ENCODE results near the gene STARD13.
A peak's percentile ranks its signal among the peaks of the same experiment; 100 is the strongest.

STARD13 gene

DNA sequence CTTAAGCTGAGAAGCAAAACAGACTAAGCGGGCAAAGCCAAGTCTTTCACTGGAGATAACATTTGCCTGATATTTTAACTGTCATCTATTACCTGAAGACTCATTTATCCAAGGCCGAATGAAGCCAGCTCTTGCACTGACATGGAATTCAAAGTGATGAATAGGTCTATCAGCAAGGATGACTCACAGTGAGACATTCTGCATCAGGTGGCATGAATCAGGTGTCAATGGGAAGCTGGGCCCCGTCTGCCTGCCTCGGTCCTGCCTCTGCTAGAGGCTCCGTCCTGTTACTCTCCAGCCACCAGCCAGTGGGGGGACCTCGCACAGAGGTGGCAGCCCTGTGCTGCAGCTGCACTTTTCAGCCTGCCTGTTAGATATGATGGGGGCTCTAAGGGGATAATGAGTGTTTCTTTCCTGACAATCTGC is 23.5 kb downstream of the STARD13 start:
- Histone ChIP-seq H3K27ac (ENCODE audit: low read length) (peak overlapping the region; percentile 79), H3K9me3 (ENCODE audit: control insufficient read depth in 1 of 2, low read length in 2 of 2) (no peaks in the 10 kb centered on the region), H3K4me1 (ENCODE audit: control insufficient read depth in 1 of 2, insufficient read depth in 2 of 2, low read length in 2 of 2) (peaks cover 34 to 55% of the 10 kb centered on the region in 2 donors), H3K4me3 (ENCODE audit: low read depth in 1 of 2, low read length in 2 of 2) (no peak overlapping the region), H3K27me3 (ENCODE audit: low read depth, low read length) (no peaks in the 10 kb centered on the region), H3K36me3 (ENCODE audit: control insufficient read depth in 1 of 2, insufficient read depth in 2 of 2, low read length in 2 of 2) (no peaks in the 10 kb centered on the region)

DNA sequence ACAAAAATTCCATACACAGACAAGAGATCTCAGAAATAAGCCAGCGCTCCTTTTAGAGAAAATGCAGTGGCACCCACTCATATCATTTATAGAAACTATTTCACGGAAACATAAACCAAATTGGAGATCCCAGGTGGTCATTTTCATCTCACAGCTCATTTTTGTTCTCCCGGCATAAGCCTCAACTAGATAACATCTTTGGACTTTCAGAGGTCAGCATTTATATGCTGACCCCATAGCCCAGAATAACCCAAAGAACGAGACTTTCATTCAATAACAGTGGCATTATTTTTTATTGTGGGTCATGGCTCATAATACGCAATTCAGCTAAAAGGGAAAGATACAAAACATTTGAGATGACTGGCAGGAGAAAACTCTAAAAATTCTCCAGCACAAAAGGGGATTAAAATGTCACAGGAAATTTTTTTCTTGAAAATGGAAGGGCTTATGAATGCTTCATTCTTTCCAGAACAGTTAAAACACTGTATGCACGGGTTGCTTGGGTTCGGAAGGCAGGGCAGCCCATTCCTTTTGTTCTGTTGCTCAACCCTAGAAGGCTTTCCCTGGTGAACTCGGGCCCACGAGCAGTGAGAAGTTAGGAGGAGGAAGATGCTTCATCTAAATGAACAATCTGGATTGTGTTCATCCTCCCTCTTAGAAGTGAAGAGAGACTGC is 24.0 kb downstream of the STARD13 start:
- Histone ChIP-seq H3K27ac (ENCODE audit: low read length) (peak overlapping the region; percentile 79), H3K9me3 (ENCODE audit: control insufficient read depth in 1 of 2, low read length in 2 of 2) (no peaks in the 10 kb centered on the region), H3K27me3 (ENCODE audit: low read depth, low read length) (no peaks in the 10 kb centered on the region), H3K4me3 (ENCODE audit: low read depth in 1 of 2, low read length in 2 of 2) (no peak overlapping the region), H3K36me3 (ENCODE audit: control insufficient read depth in 1 of 2, insufficient read depth in 2 of 2, low read length in 2 of 2) (no peaks in the 10 kb centered on the region), H3K4me1 (ENCODE audit: control insufficient read depth in 1 of 2, insufficient read depth in 2 of 2, low read length in 2 of 2) (peaks cover 30 to 55% of the 10 kb centered on the region in 2 donors)

DNA sequence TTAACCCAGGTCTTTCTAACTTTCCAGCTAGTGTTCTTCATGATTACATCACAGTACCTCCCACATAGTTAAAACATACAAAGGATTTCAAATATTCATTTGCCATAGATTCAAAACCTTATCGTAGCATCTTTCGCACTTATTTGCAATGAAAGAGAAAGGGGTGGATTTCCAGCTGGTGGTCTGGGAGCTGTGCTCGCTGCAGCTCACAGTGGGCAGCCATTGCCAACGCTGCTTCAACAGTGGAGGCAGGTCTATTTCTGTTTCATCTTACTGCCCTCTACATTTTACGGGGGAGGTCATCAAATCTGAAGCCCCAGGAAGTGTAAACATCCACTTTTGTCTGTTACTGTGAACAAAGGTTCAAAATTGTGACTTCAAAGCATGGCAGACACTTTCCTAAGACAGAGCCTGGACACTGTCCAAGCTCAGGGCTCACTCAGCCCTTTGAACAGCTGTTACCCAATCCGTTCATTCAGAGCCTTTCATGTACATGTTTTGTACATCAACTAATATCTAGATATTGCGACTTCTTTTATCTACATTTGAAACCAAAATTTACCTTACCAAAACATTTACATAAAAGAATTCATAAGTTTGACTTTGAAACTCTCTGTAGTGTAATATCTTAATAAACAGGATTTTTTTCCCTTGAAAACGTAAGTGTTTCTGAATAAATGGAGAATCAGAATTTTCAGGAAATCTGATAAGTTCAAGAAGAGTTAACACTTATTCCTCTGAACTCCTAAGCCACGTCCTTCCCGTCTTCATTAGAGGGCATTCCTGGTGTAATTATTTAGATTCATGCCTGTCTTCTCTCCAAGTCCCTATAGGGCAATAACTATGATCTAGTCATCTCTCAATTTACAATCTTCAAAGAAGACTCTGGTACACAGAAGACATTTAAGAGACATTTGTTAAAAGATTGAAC is 25.1 kb downstream of the STARD13 start:
- Histone ChIP-seq H3K27me3 (ENCODE audit: low read depth, low read length) (no peaks in the 10 kb centered on the region), H3K4me1 (ENCODE audit: control insufficient read depth in 1 of 2, insufficient read depth in 2 of 2, low read length in 2 of 2) (peaks cover 30 to 61% of the 10 kb centered on the region in 2 donors), H3K36me3 (ENCODE audit: control insufficient read depth in 1 of 2, insufficient read depth in 2 of 2, low read length in 2 of 2) (no peaks in the 10 kb centered on the region), H3K27ac (ENCODE audit: low read length) (peak overlapping the region; percentile 79), H3K4me3 (ENCODE audit: low read depth in 1 of 2, low read length in 2 of 2) (no peak overlapping the region), H3K9me3 (ENCODE audit: control insufficient read depth in 1 of 2, low read length in 2 of 2) (no peaks in the 10 kb centered on the region)

DNA sequence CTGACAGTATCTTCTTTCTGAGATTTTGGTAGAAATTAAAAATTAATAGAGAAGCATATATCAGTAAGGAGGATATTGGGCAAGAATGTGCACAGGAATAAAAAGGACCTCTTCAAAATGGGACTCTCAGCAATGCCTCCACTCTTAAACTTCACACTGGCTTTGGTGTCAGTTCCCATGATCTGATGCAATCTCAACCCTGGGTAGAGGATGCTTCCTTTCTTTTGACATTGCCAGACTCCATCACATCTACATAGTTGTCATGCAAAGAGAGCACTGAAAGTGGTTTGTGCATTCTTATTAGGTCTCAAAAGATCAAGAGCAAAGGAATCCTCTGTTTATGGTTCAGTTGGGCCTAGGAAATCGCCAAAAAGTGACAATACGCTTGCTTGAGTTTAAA is 26.3 kb downstream of the STARD13 start:
- Histone ChIP-seq H3K4me1 (ENCODE audit: control insufficient read depth in 1 of 2, insufficient read depth in 2 of 2, low read length in 2 of 2) (peaks cover 25 to 66% of the 10 kb centered on the region in 2 donors), H3K4me3 (ENCODE audit: low read depth in 1 of 2, low read length in 2 of 2) (no peak overlapping the region), H3K27me3 (ENCODE audit: low read depth, low read length) (no peaks in the 10 kb centered on the region), H3K36me3 (ENCODE audit: control insufficient read depth in 1 of 2, insufficient read depth in 2 of 2, low read length in 2 of 2) (no peaks in the 10 kb centered on the region), H3K27ac (ENCODE audit: low read length) (peak overlapping the region; percentile 61), H3K9me3 (ENCODE audit: control insufficient read depth in 1 of 2, low read length in 2 of 2) (no peaks in the 10 kb centered on the region)

DNA sequence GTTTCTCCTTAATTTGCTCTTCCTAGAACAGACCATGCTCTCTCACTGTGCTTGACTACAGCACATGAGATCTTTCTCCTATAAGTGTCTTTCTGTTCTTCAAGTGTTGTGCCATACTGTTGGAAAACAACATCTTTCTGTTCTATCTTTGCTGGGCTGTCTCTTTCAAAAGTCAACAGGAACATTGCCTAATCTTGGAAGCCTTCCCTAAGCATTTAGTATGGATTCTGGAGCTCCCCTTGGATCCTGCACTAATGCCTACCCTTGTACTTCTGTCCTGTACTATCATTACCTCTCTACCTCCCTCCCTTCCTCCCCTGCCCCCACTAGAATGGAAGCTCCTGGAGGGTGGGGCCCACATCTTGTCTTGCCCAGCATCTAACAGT is 26.8 kb downstream of the STARD13 start:
- H3K36me3 ChIP-seq (ENCODE audit: control insufficient read depth in 1 of 2, insufficient read depth in 2 of 2, low read length in 2 of 2) = no peaks in the 10 kb centered on the region
- H3K4me1 ChIP-seq (ENCODE audit: control insufficient read depth in 1 of 2, insufficient read depth in 2 of 2, low read length in 2 of 2) = peaks cover 25 to 66% of the 10 kb centered on the region in 2 donors
- no peaks in the 10 kb centered on the region for H3K9me3 ChIP-seq (ENCODE audit: control insufficient read depth in 1 of 2, low read length in 2 of 2)
- H3K4me3 ChIP-seq (ENCODE audit: low read depth in 1 of 2, low read length in 2 of 2) = no peak overlapping the region
- no peaks in the 10 kb centered on the region for H3K27me3 ChIP-seq (ENCODE audit: low read depth, low read length)
- H3K27ac ChIP-seq (ENCODE audit: low read length) = peak overlapping the region; percentile 61

DNA sequence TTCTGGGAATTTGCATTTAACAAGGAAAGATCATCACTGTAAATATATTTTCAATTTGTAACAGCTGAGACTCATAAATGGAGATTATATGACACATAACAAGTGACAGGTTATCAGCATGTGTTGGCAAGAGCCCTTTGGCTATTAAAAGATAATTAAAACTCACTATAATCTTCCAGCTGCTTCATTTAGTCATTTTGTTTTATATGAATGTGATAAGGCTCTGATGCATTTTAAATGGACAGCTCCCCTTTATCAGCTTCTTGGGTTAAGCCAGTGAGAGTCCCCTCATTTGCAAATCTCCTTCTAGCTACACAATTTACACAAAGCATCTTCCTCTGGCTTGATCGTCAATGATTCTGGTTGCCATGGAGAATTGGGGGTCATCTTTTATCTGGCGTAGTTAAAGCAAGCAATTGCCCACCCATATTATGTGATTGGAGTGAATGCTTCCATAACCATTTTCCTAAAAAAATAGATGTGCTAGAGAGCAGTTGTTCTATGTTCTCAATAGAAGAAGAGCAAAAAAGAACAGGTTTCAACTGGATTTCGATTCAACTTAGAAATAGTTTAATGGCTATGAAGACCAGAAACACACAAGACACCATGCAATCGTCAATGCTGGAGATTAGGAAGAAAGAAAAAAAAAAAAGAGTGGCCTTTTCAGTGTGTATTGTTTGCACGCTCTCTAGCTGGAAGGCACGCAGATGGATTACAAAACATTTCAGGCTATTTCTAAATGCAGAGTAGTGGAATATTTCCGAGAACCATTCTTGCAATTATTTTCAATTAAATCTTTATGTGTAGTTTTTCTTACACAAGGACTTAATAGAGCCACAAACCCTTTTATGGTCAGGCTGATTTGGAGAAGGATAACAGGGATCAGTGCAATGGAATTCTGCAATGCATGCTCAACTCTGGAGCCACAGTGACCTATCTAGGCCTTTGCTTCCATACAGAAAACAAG is 27.4 kb downstream of the STARD13 start:
- no peaks in the 10 kb centered on the region for H3K27me3 ChIP-seq (ENCODE audit: low read depth, low read length)
- H3K9me3 ChIP-seq (ENCODE audit: control insufficient read depth in 1 of 2, low read length in 2 of 2) = no peaks in the 10 kb centered on the region
- peak overlapping the region; percentile 61 for H3K27ac ChIP-seq (ENCODE audit: low read length)
- H3K4me1 ChIP-seq (ENCODE audit: control insufficient read depth in 1 of 2, insufficient read depth in 2 of 2, low read length in 2 of 2) = peaks cover 25 to 63% of the 10 kb centered on the region in 2 donors
- no peaks in the 10 kb centered on the region for H3K36me3 ChIP-seq (ENCODE audit: control insufficient read depth in 1 of 2, insufficient read depth in 2 of 2, low read length in 2 of 2)
- no peak overlapping the region for H3K4me3 ChIP-seq (ENCODE audit: low read depth in 1 of 2, low read length in 2 of 2)

DNA sequence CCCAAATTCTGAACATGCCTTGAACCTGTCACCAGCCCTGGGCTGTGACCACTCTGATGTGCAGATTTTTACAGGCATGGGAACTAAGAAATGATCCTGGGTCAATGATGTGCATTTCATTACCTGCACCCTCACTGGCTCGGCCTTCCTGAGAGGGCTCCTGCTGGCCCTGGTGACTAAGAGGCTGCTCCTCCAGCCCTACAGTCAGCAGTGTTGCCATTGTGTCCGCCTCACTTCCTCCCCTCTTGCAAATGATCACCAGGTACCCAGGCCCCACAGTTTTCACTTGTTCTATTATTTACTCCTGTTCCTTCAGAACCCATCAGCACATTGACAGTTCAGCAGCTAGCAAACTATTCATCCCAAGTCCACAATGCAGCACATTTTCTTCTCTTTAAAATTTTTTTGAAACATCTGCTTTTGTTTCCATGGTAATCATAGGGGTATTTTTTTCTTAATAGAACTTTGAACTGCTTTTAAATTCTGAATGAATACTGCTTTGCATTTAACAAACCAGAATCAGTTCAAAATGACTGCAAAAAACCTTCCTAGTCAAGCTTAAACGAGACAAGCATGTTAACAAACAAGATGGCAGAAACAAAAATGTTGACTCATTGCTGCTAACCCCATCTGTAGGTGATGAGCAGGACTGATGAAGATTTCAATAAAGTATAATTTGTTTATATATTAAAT is 29.3 kb downstream of the STARD13 start:
- Histone ChIP-seq H3K4me1 (ENCODE audit: control insufficient read depth in 1 of 2, insufficient read depth in 2 of 2, low read length in 2 of 2) (peaks cover 21 to 54% of the 10 kb centered on the region in 2 donors), H3K4me3 (ENCODE audit: low read depth in 1 of 2, low read length in 2 of 2) (no peak overlapping the region), H3K9me3 (ENCODE audit: control insufficient read depth in 1 of 2, low read length in 2 of 2) (no peaks in the 10 kb centered on the region), H3K27ac (ENCODE audit: low read length) (no peak overlapping the region), H3K27me3 (ENCODE audit: low read depth, low read length) (no peaks in the 10 kb centered on the region), H3K36me3 (ENCODE audit: control insufficient read depth in 1 of 2, insufficient read depth in 2 of 2, low read length in 2 of 2) (no peaks in the 10 kb centered on the region)

DNA sequence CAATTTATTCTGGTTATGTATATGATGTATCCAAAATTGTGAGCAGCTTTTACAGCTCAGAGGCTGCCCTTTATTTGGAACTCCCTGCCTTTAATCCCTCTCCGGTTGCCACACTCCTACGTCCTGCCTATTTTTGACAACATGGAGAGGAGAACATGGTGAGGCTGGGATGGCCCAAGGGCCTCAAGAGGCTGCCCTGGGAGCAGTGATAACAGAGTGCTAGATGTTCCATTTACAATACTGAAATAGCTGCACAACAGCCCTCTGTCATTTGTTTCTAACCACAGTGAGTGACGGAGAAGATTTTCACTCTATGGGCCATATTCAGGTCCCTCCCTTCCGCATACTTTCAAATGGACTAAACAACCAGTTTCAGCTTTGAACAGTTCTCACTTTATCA is 33.4 kb downstream of the STARD13 start:
- Histone ChIP-seq H3K9me3 (ENCODE audit: control insufficient read depth in 1 of 2, low read length in 2 of 2) (no peaks in the 10 kb centered on the region), H3K27ac (ENCODE audit: low read length) (peak overlapping the region; percentile 36), H3K27me3 (ENCODE audit: low read depth, low read length) (no peaks in the 10 kb centered on the region), H3K4me1 (ENCODE audit: control insufficient read depth in 1 of 2, insufficient read depth in 2 of 2, low read length in 2 of 2) (peaks cover 0 to 31% of the 10 kb centered on the region in 2 donors), H3K4me3 (ENCODE audit: low read depth in 1 of 2, low read length in 2 of 2) (no peak overlapping the region), H3K36me3 (ENCODE audit: control insufficient read depth in 1 of 2, insufficient read depth in 2 of 2, low read length in 2 of 2) (no peaks in the 10 kb centered on the region)

DNA sequence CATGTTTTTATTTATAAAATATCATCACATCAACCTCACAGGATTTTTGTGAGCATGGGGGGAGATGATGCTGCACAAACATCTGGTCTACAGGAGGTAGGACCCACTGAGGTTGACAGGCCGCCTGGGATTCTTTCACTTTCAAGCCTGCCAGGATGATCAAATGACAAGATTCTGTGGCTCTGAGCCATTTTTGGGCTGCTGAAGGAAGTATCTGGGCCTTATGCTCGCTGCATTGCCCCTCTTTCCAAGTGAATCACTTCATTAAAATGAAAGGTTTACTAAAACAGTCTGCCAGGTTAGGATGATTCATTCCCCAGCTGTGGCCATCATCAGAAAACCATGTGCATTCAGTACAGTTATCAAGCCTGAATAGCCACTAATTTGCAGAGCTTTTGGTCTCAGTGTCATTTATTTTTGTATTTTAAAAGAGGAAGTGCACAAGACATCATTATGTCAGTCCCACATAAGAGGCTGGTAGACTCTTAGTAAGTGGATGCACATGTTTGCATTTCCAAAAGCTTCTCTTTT is 34.4 kb downstream of the STARD13 start:
- Histone ChIP-seq H3K4me3 (ENCODE audit: low read depth in 1 of 2, low read length in 2 of 2) (no peak overlapping the region), H3K27me3 (ENCODE audit: low read depth, low read length) (no peaks in the 10 kb centered on the region), H3K36me3 (ENCODE audit: control insufficient read depth in 1 of 2, insufficient read depth in 2 of 2, low read length in 2 of 2) (no peaks in the 10 kb centered on the region), H3K9me3 (ENCODE audit: control insufficient read depth in 1 of 2, low read length in 2 of 2) (no peaks in the 10 kb centered on the region), H3K27ac (ENCODE audit: low read length) (peak overlapping the region; percentile 36), H3K4me1 (ENCODE audit: control insufficient read depth in 1 of 2, insufficient read depth in 2 of 2, low read length in 2 of 2) (peaks cover 0 to 29% of the 10 kb centered on the region in 2 donors)

DNA sequence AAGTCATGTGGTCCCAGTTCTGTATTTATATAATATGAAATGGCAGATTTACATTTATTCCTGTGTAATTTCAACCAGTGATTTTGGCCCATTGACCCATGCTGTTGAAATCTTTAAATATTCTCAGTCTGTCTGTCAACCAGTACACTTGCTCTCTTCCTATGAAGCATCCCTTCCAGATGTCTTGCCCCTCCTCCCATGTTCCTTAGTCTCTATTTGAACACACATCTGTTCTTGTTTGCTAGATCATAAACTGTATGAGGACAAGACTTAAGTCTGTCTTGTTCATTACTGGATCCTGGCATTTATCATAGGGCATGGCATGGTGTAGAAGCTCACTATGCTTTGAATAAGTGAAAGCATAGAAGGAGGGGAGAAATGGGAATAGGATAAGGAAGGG is 34.9 kb downstream of the STARD13 start:
- Histone ChIP-seq H3K4me1 (ENCODE audit: control insufficient read depth in 1 of 2, insufficient read depth in 2 of 2, low read length in 2 of 2) (peaks cover 0 to 25% of the 10 kb centered on the region in 2 donors), H3K27me3 (ENCODE audit: low read depth, low read length) (no peaks in the 10 kb centered on the region), H3K4me3 (ENCODE audit: low read depth in 1 of 2, low read length in 2 of 2) (no peak overlapping the region), H3K9me3 (ENCODE audit: control insufficient read depth in 1 of 2, low read length in 2 of 2) (no peaks in the 10 kb centered on the region), H3K27ac (ENCODE audit: low read length) (peak overlapping the region; percentile 27), H3K36me3 (ENCODE audit: control insufficient read depth in 1 of 2, insufficient read depth in 2 of 2, low read length in 2 of 2) (no peaks in the 10 kb centered on the region)

All from muscle layer of duodenum (tissue), 2 donors.